Endothelial cell of umbilical vein (primary cell): Measurements from ENCODE around the gene ERBB4. TPM values are rescaled to one million over a fixed set of nuclear protein-coding genes. Genes with fewer than 3 reads are reported as not detected.

Experiments used
- BruUV-seq: library from RNA; stranded (reverse); fragments of 400-500 nt; replicated peaks from 2 replicates; lab custom pipeline; 2021; lab: Mats Ljungman, UMichigan
- CTCF ChIA-PET: fragments of 300-600, 350-600 bp; sonication (Branson Sonifier 250); formaldehyde crosslinking; loops from one replicate; lab custom pipeline; 2021; ENCODE audit warnings: antibody characterized with exemption, inconsistent platforms; lab: Charles Lee
- POLR2A ChIA-PET: fragments of 300-600, 350-600 bp; sonication (Branson Sonifier 250); formaldehyde crosslinking; loops from one replicate; lab custom pipeline; 2021; ENCODE audit warnings: antibody characterized with exemption, inconsistent platforms; lab: Charles Lee
- DNase-seq: peaks from one replicate; pipeline ENCODE4 v3.0.0-alpha.2; 2011; ENCODE audit warnings: low read depth, low spot score
- FAIRE-seq: peaks from 2 replicates; lab custom pipeline; 2011; peaks lifted over from hg19 to GRCh38; lab: Jason Lieb, UNC
- H2AFZ ChIP-seq: 2 replicates; pipeline ENCODE4 v1.6.0; 2012; ENCODE audit warnings: low read depth, low read length, control low read depth, inconsistent platforms
- H3K27ac ChIP-seq: 2 replicates; pipeline ENCODE4 v1.5.1; 2011; ENCODE audit warnings: low read depth, mild to moderate bottlenecking, control low read depth, low read length, moderate library complexity; ENCODE audit not compliant: insufficient read depth
- H3K27me3 ChIP-seq, 2 experiments: 2 replicates each; pipeline versions ENCODE4 v1.6.0 to v1.6.1; 2011; ENCODE audit warnings: low read length in 2 of 2, mixed read lengths in 1 of 2; ENCODE audit not compliant: control insufficient read depth in 2 of 2, insufficient read depth in 2 of 2
- H3K36me3 ChIP-seq, 2 experiments: 2 replicates in 1 of 2; 3 replicates in 1 of 2; pipeline ENCODE4 v1.5.1; 2011; ENCODE audit warnings: low read length in 2 of 2, mild to moderate bottlenecking in 1 of 2, moderate library complexity in 1 of 2; ENCODE audit not compliant: control insufficient read depth in 2 of 2, insufficient read depth in 2 of 2; ENCODE audit errors: extremely low read depth in 1 of 2
- H3K4me1 ChIP-seq: 3 replicates; pipeline ENCODE4 v1.5.1; 2011; ENCODE audit warnings: mild to moderate bottlenecking, low read length; ENCODE audit not compliant: control insufficient read depth, insufficient read depth; ENCODE audit errors: extremely low read depth
- H3K4me2 ChIP-seq: 2 replicates; pipeline ENCODE4 v1.6.1; 2011; ENCODE audit warnings: low read length, control low read depth, mixed read lengths; ENCODE audit not compliant: insufficient read depth
- H3K4me3 ChIP-seq, 3 experiments: fragments of 200-600 bp in 1 of 3; sonication (generic), shearing (Covaris generic) in 1 of 3; replicated peaks in 1 of 3; 2 replicates each; pipeline ENCODE4 v1.5.1; 2011 to 2016; ENCODE audit warnings: control low read depth in 3 of 3, low read length in 3 of 3, mild to moderate bottlenecking in 2 of 3, inconsistent platforms in 1 of 3, low read depth in 1 of 3, moderate library complexity in 1 of 3; ENCODE audit not compliant: insufficient read depth in 1 of 3
- H3K79me2 ChIP-seq: 2 replicates; pipeline ENCODE4 v1.6.0; 2012; ENCODE audit warnings: low read length, inconsistent platforms; ENCODE audit not compliant: control insufficient read depth, insufficient read depth
- H3K9ac ChIP-seq: replicated peaks from 2 replicates; pipeline ENCODE3; 2011; ENCODE audit warnings: low read length, control low read depth; ENCODE audit not compliant: insufficient read depth; ENCODE audit errors: extremely low read depth
- H3K9me1 ChIP-seq: replicated peaks from 3 replicates; pipeline ENCODE4 v1.6.0; 2011; ENCODE audit warnings: mild to moderate bottlenecking, low read length; ENCODE audit not compliant: control insufficient read depth, insufficient read depth; ENCODE audit errors: extremely low read depth
- H3K9me3 ChIP-seq: replicated peaks from 2 replicates; pipeline ENCODE4 v1.5.1; 2012; ENCODE audit warnings: low read length, inconsistent platforms; ENCODE audit not compliant: control insufficient read depth, insufficient read depth
- H4K20me1 ChIP-seq: replicated peaks from 2 replicates; pipeline ENCODE3; 2011; ENCODE audit warnings: mild to moderate bottlenecking, low read length; ENCODE audit not compliant: control insufficient read depth, insufficient read depth; ENCODE audit errors: extremely low read depth
- EZH2 ChIP-seq: IDR thresholded peaks from 2 replicates; pipeline ENCODE4 v1.6.1; 2012; ENCODE audit warnings: borderline replicate concordance, low read depth, mild to moderate bottlenecking, moderate library complexity, low read length, inconsistent platforms; ENCODE audit not compliant: severe bottlenecking
- FOS ChIP-seq: IDR thresholded peaks from 2 replicates; pipeline ENCODE4 v1.6.1; 2011; ENCODE audit warnings: mild to moderate bottlenecking, low read length, moderate library complexity, borderline replicate concordance; ENCODE audit not compliant: insufficient read depth
- GATA2 ChIP-seq: IDR thresholded peaks from 2 replicates; pipeline ENCODE4 v1.7.0; 2011; ENCODE audit warnings: low read depth, mild to moderate bottlenecking, moderate library complexity, mixed read lengths, low read length; ENCODE audit not compliant: insufficient read length, insufficient read depth
- JUN ChIP-seq: IDR thresholded peaks from 2 replicates; pipeline ENCODE4 v1.6.1; 2011; ENCODE audit warnings: borderline replicate concordance, low read depth; ENCODE audit not compliant: insufficient read length, insufficient read depth
- MAX ChIP-seq: IDR thresholded peaks from 2 replicates; pipeline ENCODE4 v1.6.1; 2011; ENCODE audit not compliant: insufficient read depth, insufficient read length
- MYC ChIP-seq: IDR thresholded peaks from one replicate; pipeline ENCODE4 v1.6.1; 2011; ENCODE audit warnings: mild to moderate bottlenecking, low read depth, low read length
- POLR2A ChIP-seq: IDR thresholded peaks from 2 replicates; pipeline ENCODE4 v1.6.1; 2012; ENCODE audit warnings: low read depth, mild to moderate bottlenecking, control low read depth, low read length
- POLR2AphosphoS5 ChIP-seq: IDR thresholded peaks from 2 replicates; pipeline ENCODE4 v1.6.1; 2012; ENCODE audit warnings: low read depth, mild to moderate bottlenecking, control low read depth, low read length, moderate library complexity; ENCODE audit not compliant: insufficient read depth
- dilution Hi-C: fragments of 300-500 bp; cut with MboI; formaldehyde crosslinking; loops from one replicate; pipeline ENCODE4 v1.15.0; 2019; ENCODE audit warnings: low sequenced_read_pairs; ENCODE audit not compliant: extremely low pct_ligation_motif_present
- intact Hi-C: fragments of 100-400 bp; cut with micrococcal nuclease; formaldehyde crosslinking; loops from one replicate; pipeline ENCODE4 v1.10.0; 2022
- polyA plus RNA-seq, 4 experiments: library from polyadenylated mRNA; depleted of rRNA in 3 of 4; stranded (reverse) in 3 of 4; unstranded in 1 of 4; fragments of >200 nt; gene quantifications; 2 replicates each; pipeline versions ENCODE4 v1.2.1 to v1.2.3, GENCODE V29; 2011 to 2012; ENCODE audit warnings: missing spikeins in 1 of 4
- total RNA-seq: library from RNA; stranded (reverse); gene quantifications from 2 replicates; pipeline ENCODE4 v1.2.3, GENCODE V29; 2021
- TF ChIP-seq, protein P1 (sequence below), 2 donors: IDR thresholded peaks; 1 replicate in 1 of 2; 2 replicates in 1 of 2; pipeline ENCODE4 v1.5.1; 2011; ENCODE audit warnings: low read length in 2 of 2, mild to moderate bottlenecking in 2 of 2, moderate library complexity in 2 of 2, control low read depth in 1 of 2, inconsistent platforms in 1 of 2, low read depth in 1 of 2; ENCODE audit not compliant: insufficient read depth in 1 of 2; ENCODE audit errors: extremely low read depth in 1 of 2

ERBB4 gene
- total and polyA plus RNA-seq, 2 donors (not counting 3 experiments of a cell fraction or from before 2014, with no cell fraction given): 0.01 to 0.27 TPM

DNA sequence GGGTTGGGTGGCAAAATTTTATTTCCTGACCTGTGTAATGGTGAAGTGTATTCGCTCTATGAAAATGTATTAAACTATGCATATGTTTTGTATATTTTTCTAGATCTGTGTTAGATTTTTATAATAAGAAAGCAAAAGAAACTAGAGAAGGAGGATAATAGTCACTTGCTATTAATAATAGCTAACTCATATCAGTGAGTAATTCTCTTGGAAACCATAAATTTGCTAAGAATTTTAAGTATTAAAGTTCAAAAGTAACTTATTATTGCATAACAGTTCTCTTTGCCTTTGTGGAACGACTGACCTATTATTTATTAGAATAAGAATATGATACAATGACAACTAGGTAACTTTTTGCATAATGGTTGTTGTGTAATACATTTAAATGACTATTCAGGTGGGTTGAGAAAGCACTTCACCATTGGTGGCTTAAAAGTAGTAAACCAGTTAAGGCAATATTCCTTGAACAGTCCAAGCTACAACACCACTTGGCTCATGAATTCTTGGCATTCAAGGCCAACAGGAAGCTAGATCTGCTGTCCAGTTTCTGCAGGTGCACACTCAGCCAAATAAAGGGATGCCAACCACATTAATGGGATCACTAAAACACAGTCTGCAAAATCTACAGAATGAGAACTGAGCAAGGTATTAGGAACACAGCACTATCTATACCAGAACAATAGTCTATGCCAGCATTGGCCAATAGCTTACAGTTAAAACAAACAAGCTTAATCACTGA is 1060.9 kb downstream of the ERBB4 start:
- DNase-seq (no peak), FAIRE-seq (no peak)
- ChIA-PET POLR2A (no interaction called here), CTCF (interaction anchor here (1.6 kb wide), 1 partner anchor 11 kb away, joined by 6 read pairs; no protein-coding TSS in a partner anchor)
- no peaks in the 10 kb centered on the region for H3K27me3 ChIP-seq
- H3K9me3 ChIP-seq: peaks cover 2% of the 10 kb centered on the region
- no peaks in the 10 kb centered on the region for H3K4me1 ChIP-seq
- TF ChIP-seq EZH2 (no peak), MYC (no peak), POLR2A (no peak), MAX (no peak), JUN (no peak), GATA2 (no peak), FOS (no peak)
- H3K4me2 ChIP-seq: no peak overlapping the region
- no peaks in the 10 kb centered on the region for H3K79me2 ChIP-seq
- H3K9me1 ChIP-seq: no peaks in the 10 kb centered on the region
- BruUV-seq: no TSS peak
- H3K27ac ChIP-seq: no peak overlapping the region
- H3K4me3 ChIP-seq: no peak overlapping the region
- dilution Hi-C loops: no loop called here
- no peak overlapping the region for H2AFZ ChIP-seq
- H3K9ac ChIP-seq: no peak overlapping the region
- intact Hi-C loops: no loop called here
- no peaks in the 10 kb centered on the region for H4K20me1 ChIP-seq
- H3K36me3 ChIP-seq: no peaks in the 10 kb centered on the region

DNA sequence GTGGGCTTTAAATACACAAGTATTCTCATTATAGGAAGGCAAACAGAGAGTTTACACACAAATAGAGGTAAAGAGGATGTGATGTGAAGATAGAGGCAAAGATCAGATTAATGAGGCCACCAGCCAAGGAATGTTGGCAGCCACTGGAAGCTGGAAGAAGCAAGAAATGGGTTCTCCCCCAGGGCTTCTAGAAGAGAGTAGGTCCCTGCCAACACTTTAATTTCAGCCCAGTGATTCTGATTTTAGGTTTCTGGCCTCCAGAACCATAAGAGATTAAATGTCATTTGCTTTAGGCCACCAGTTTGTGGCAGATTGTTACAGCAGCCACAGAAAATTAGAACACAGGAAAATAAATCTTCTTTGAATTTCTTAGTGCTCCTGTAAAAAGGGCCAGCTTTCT is 1065.5 kb downstream of the ERBB4 start:
- ChIA-PET CTCF (no interaction called here), POLR2A (no interaction called here)
- Histone ChIP-seq H3K9me1 (no peaks in the 10 kb centered on the region), H3K4me3 (no peak overlapping the region), H3K27me3 (no peaks in the 10 kb centered on the region), H3K9me3 (no peaks in the 10 kb centered on the region), H3K4me2 (no peak overlapping the region), H3K9ac (no peak overlapping the region), H3K27ac (no peak overlapping the region), H4K20me1 (no peaks in the 10 kb centered on the region), H3K79me2 (no peaks in the 10 kb centered on the region), H2AFZ (no peak overlapping the region), H3K36me3 (no peaks in the 10 kb centered on the region), H3K4me1 (no peaks in the 10 kb centered on the region)
- no TSS peak for BruUV-seq
- TF ChIP-seq POLR2A: no peak
- TF ChIP-seq, protein P1, sequence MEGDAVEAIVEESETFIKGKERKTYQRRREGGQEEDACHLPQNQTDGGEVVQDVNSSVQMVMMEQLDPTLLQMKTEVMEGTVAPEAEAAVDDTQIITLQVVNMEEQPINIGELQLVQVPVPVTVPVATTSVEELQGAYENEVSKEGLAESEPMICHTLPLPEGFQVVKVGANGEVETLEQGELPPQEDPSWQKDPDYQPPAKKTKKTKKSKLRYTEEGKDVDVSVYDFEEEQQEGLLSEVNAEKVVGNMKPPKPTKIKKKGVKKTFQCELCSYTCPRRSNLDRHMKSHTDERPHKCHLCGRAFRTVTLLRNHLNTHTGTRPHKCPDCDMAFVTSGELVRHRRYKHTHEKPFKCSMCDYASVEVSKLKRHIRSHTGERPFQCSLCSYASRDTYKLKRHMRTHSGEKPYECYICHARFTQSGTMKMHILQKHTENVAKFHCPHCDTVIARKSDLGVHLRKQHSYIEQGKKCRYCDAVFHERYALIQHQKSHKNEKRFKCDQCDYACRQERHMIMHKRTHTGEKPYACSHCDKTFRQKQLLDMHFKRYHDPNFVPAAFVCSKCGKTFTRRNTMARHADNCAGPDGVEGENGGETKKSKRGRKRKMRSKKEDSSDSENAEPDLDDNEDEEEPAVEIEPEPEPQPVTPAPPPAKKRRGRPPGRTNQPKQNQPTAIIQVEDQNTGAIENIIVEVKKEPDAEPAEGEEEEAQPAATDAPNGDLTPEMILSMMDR (IDR thresholded peaks at IDR 0.05; ENCODE audit: extremely low read depth in 1 of 2, insufficient read depth in 1 of 2, low read depth in 1 of 2, low read length in 2 of 2): no peak
- TF ChIP-seq JUN: no peak
- no peak for TF ChIP-seq MAX
- TF ChIP-seq MYC: no peak
- TF ChIP-seq FOS: no peak
- TF ChIP-seq EZH2: no peak
- TF ChIP-seq GATA2: no peak
- no peak for TF ChIP-seq POLR2AphosphoS5
- dilution Hi-C loops: no loop called here
- FAIRE-seq (no peak), DNase-seq (no peak)
- intact Hi-C loops: no loop called here
